Transverse colon (tissue), 4 donors: ENCODE results near the gene MTO1.
A peak's percentile ranks its signal among the peaks of the same experiment; 100 is the strongest.

Experiments used
- CTCF ChIP-seq, 5 experiments: fragments of 200-600 bp in 3 of 5; fragments of 450-650 bp in 2 of 5; sonication (generic) in 3 of 5; IDR thresholded peaks; 1 replicate in 2 of 5; 2 replicates in 3 of 5; pipeline ENCODE4 v1.5.1; 2016 to 2017; ENCODE audit warnings: antibody characterized with exemption in 5 of 5, inconsistent platforms in 3 of 5, mild to moderate bottlenecking in 2 of 5, moderate library complexity in 1 of 5
- EP300 ChIP-seq: sonication (generic); formaldehyde crosslinking; IDR thresholded peaks from one replicate; pipeline ENCODE4 v1.6.1; 2017; ENCODE audit warnings: antibody characterized with exemption, low read depth
- POLR2A ChIP-seq: fragments of 450-650 bp; IDR thresholded peaks from one replicate; pipeline ENCODE4 v1.6.1; 2016; ENCODE audit warnings: antibody characterized with exemption, mild to moderate bottlenecking, moderate library complexity
- POLR2AphosphoS5 ChIP-seq, 3 donors: sonication (generic); formaldehyde crosslinking; IDR thresholded peaks; one replicate each; pipeline ENCODE4 v1.6.1; 2016; ENCODE audit warnings: antibody characterized with exemption in 3 of 3

GRCh38 chr6:73515204-73515655 is 53.7 kb downstream of the MTO1 start:
- peak; percentile 18 for TF ChIP-seq POLR2A
- TF ChIP-seq CTCF (IDR thresholded peaks at IDR 0.05) = no peak
- TF ChIP-seq POLR2AphosphoS5 (IDR thresholded peaks at IDR 0.05) = no peak
- TF ChIP-seq EP300 = no peak
